ENCODE data around the gene DHRSX.

GRCh38 chrX:2320580-2321327, 180.0 kb downstream of the DHRSX start:
- no peak for TF ChIP-seq CTCF (IDR thresholded peaks at IDR 0.05 in 2 of 3, conservative IDR thresholded peaks at IDR 0.05 in 1 of 3; ENCODE audit: control insufficient read depth in 2 of 3, extremely low read depth in 1 of 3, insufficient read depth in 1 of 3, low read depth in 3 of 3, low read length in 3 of 3)
- no peak for TF ChIP-seq POLR2A (IDR thresholded peaks at IDR 0.05; ENCODE audit: low read depth, low read length)
